A673 (cell line): ENCODE measurements around the gene METTL24.

Source experiments
- EZH2 ChIP-seq: fragments of 200-600 bp; sonication (generic); IDR thresholded peaks from 2 replicates; pipeline ENCODE4 v1.6.1; 2017; ENCODE audit warnings: borderline replicate concordance, low read depth, mild to moderate bottlenecking, mixed read lengths, antibody characterized with exemption, low read length; ENCODE audit not compliant: poor library complexity, severe bottlenecking
- TF ChIP-seq, protein P1 (sequence below): fragments of 300-800, 200-600 bp; sonication (generic); conservative IDR thresholded peaks from 2 replicates; pipeline ENCODE4 v1.5.1; 2017; ENCODE audit warnings: low read depth, mild to moderate bottlenecking, antibody characterized with exemption, low read length, moderate library complexity, mixed read lengths

GRCh38 chr6:110355022-110355421 is 3.1 kb downstream of the METTL24 start:
- TF ChIP-seq, protein P1, sequence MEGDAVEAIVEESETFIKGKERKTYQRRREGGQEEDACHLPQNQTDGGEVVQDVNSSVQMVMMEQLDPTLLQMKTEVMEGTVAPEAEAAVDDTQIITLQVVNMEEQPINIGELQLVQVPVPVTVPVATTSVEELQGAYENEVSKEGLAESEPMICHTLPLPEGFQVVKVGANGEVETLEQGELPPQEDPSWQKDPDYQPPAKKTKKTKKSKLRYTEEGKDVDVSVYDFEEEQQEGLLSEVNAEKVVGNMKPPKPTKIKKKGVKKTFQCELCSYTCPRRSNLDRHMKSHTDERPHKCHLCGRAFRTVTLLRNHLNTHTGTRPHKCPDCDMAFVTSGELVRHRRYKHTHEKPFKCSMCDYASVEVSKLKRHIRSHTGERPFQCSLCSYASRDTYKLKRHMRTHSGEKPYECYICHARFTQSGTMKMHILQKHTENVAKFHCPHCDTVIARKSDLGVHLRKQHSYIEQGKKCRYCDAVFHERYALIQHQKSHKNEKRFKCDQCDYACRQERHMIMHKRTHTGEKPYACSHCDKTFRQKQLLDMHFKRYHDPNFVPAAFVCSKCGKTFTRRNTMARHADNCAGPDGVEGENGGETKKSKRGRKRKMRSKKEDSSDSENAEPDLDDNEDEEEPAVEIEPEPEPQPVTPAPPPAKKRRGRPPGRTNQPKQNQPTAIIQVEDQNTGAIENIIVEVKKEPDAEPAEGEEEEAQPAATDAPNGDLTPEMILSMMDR = no peak
- no peak for TF ChIP-seq EZH2
